ENCODE measurements around the gene RAPH1. TPM values are rescaled to one million over a fixed set of nuclear protein-coding genes. Genes with fewer than 3 reads are reported as not detected.
A peak's percentile ranks its signal among the peaks of the same experiment; 100 is the strongest.
"Not testable (repeated sequence)": the region's sequence is repeated elsewhere in the genome, so short reads cannot be mapped to it uniquely, and the experiment has no call there.

Gene RAPH1
- polyA plus RNA-seq, 1 experiment: 3.3 TPM

DNA sequence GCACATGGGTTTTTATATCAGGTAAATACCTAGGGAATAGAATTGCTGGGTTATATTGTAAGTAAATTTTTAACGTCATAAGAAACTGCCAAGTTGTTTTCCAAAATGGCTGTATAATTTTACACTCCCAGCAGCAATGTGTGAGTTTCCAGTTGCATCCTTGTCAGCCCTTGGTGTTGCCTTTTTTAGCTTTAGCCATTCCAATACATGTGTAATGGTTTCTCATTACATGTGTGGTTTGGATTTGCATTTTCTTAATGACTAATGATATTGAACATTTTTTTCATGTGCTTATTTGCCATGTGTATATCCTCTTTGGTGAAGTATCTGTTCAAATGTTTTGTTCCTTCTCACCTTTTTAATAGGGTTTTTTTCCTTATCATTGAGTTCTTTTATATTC is 136.1 kb downstream of the RAPH1 start:
- DNase-seq (ENCODE audit: low read depth): no peak
- Histone ChIP-seq H3K36me3 (ENCODE audit: control insufficient read depth, insufficient read depth, low read length) (peaks cover 3% of the 10 kb centered on the region), H3K4me3 (ENCODE audit: low read depth, low read length) (no peak overlapping the region), H3K27me3 (ENCODE audit: control insufficient read depth, insufficient read depth, low read length) (no peaks in the 10 kb centered on the region)
- ChIA-PET CTCF (no interaction called here), POLR2A (interaction anchor here (0.7 kb wide), 1 partner anchor 21 kb away, joined by 4 read pairs; no protein-coding TSS in a partner anchor)
- TF ChIP-seq, protein P1, sequence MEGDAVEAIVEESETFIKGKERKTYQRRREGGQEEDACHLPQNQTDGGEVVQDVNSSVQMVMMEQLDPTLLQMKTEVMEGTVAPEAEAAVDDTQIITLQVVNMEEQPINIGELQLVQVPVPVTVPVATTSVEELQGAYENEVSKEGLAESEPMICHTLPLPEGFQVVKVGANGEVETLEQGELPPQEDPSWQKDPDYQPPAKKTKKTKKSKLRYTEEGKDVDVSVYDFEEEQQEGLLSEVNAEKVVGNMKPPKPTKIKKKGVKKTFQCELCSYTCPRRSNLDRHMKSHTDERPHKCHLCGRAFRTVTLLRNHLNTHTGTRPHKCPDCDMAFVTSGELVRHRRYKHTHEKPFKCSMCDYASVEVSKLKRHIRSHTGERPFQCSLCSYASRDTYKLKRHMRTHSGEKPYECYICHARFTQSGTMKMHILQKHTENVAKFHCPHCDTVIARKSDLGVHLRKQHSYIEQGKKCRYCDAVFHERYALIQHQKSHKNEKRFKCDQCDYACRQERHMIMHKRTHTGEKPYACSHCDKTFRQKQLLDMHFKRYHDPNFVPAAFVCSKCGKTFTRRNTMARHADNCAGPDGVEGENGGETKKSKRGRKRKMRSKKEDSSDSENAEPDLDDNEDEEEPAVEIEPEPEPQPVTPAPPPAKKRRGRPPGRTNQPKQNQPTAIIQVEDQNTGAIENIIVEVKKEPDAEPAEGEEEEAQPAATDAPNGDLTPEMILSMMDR (IDR thresholded peaks at IDR 0.05; ENCODE audit: insufficient read depth, low read depth, low read length): no peak

DNA sequence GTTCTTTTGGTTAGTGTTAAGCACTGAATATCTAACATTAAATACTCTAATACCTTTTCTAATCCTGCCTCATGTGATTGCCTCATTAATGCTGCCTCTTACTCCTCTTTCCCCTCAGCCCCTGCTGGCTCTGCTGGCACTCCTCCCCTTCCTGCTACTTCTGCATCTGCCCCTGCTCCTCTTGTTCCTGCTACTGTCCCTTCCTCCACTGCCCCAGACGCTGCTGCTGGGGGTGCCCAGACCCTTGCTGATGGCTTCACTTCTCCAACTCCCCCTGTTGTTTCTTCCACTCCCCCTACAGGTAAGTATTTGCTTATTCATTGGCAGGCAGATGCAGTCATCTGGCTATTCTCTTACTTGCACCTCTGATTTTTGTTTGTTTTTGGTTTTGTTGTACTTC is 138.4 kb downstream of the RAPH1 start:
- ChIA-PET CTCF (no interaction called here), POLR2A (no interaction called here)
- Histone ChIP-seq H3K27me3 (ENCODE audit: control insufficient read depth, insufficient read depth, low read length) (no peaks in the 10 kb centered on the region), H3K36me3 (ENCODE audit: control insufficient read depth, insufficient read depth, low read length) (peaks cover 3% of the 10 kb centered on the region), H3K4me3 (ENCODE audit: low read depth, low read length) (no peak overlapping the region)
- no peak for DNase-seq (ENCODE audit: low read depth)
- TF ChIP-seq, protein P1 (IDR thresholded peaks at IDR 0.05; ENCODE audit: insufficient read depth, low read depth, low read length): 0 out of 2 replicates have a peak, but pooled peaks have one; percentile 36

DNA sequence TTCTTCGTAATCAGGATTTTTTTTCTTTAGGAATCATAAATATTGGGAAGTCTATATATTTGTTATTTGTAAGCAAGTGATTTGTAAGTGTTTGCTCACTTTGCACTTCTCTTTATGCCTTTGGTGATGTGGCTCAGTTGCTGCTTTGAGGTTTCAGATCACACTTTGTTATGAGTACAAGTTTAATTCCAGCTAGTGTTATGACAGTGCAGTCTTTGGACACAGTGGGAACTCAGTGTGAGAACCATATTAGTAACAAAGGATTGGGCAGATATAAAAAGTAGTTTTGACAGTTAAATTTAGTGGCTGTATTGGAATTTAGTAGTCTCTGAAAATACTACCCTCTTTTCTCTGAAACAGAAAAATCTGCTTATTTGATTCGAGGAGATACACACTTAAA is 139.2 kb downstream of the RAPH1 start:
- Histone ChIP-seq H3K36me3 (ENCODE audit: control insufficient read depth, insufficient read depth, low read length) (peaks cover 3% of the 10 kb centered on the region), H3K4me3 (ENCODE audit: low read depth, low read length) (no peak overlapping the region), H3K27me3 (ENCODE audit: control insufficient read depth, insufficient read depth, low read length) (no peaks in the 10 kb centered on the region)
- TF ChIP-seq, protein P1 (IDR thresholded peaks at IDR 0.05; ENCODE audit: insufficient read depth, low read depth, low read length): no peak
- ChIA-PET POLR2A (no interaction called here), CTCF (interaction anchor here (0.6 kb wide), 2 partner anchors 199 to 820 kb away, joined by 3 read pairs; no protein-coding TSS in a partner anchor)
- DNase-seq (ENCODE audit: low read depth): no peak

- TF ChIP-seq, protein P1 (IDR thresholded peaks at IDR 0.05; ENCODE audit: insufficient read depth, low read depth, low read length): no peak
- Histone ChIP-seq H3K27me3 (ENCODE audit: control insufficient read depth, insufficient read depth, low read length) (no peaks in the 10 kb centered on the region), H3K4me3 (ENCODE audit: low read depth, low read length) (no peak overlapping the region), H3K36me3 (ENCODE audit: control insufficient read depth, insufficient read depth, low read length) (peaks cover 3% of the 10 kb centered on the region)
- POLR2A ChIA-PET: no interaction called here
- no peak for DNase-seq (ENCODE audit: low read depth)
- CTCF ChIA-PET: interaction anchor here (0.7 kb wide), 1 partner anchor 78 kb away, joined by 4 read pairs; no protein-coding TSS in a partner anchor
These were observed 140.4 kb downstream of the RAPH1 start for GRCh38 chr2:203394519-203395227.

- DNase-seq (ENCODE audit: low read depth); POLR2A ChIA-PET; H3K4me3 ChIP-seq (ENCODE audit: low read depth, low read length); H3K27me3 ChIP-seq (ENCODE audit: control insufficient read depth, insufficient read depth, low read length); H3K36me3 ChIP-seq (ENCODE audit: control insufficient read depth, insufficient read depth, low read length); CTCF ChIA-PET: not testable (repeated sequence)
These were observed 146.9 kb downstream of the RAPH1 start for GRCh38 chr2:203388153-203388552.

GRCh38 chr2:203383038-203383437 is 152.1 kb downstream of the RAPH1 start:
- Histone ChIP-seq H3K36me3 (ENCODE audit: control insufficient read depth, insufficient read depth, low read length) (0 out of 2 replicates have a peak, but pooled peaks cover 1% of the 10 kb centered on the region), H3K27me3 (ENCODE audit: control insufficient read depth, insufficient read depth, low read length) (no peaks in the 10 kb centered on the region), H3K4me3 (ENCODE audit: low read depth, low read length) (no peak overlapping the region)
- TF ChIP-seq, protein P1 (IDR thresholded peaks at IDR 0.05; ENCODE audit: insufficient read depth, low read depth, low read length): no peak
- POLR2A ChIA-PET: no interaction called here
- CTCF ChIA-PET: no interaction called here
- DNase-seq (ENCODE audit: low read depth): no peak

Data from BJ (cell line).